Endothelial cell of umbilical vein (primary cell): ENCODE results near the gene NPDC1. TPM values are rescaled to one million over a fixed set of nuclear protein-coding genes. Genes with fewer than 3 reads are reported as not detected.
A peak's percentile ranks its signal among the peaks of the same experiment; 100 is the strongest.

Source experiments
- BruUV-seq: library from RNA; stranded (reverse); fragments of 400-500 nt; replicated peaks from 2 replicates; lab custom pipeline; 2021; lab: Mats Ljungman, UMichigan
- CTCF ChIA-PET: fragments of 300-600, 350-600 bp; sonication (Branson Sonifier 250); formaldehyde crosslinking; loops from one replicate; lab custom pipeline; 2021; ENCODE audit warnings: antibody characterized with exemption, inconsistent platforms; lab: Charles Lee
- POLR2A ChIA-PET: fragments of 300-600, 350-600 bp; sonication (Branson Sonifier 250); formaldehyde crosslinking; loops from one replicate; lab custom pipeline; 2021; ENCODE audit warnings: antibody characterized with exemption, inconsistent platforms; lab: Charles Lee
- DNase-seq: peaks from one replicate; pipeline ENCODE4 v3.0.0-alpha.2; 2011; ENCODE audit warnings: low read depth, low spot score
- FAIRE-seq: peaks from 2 replicates; lab custom pipeline; 2011; peaks lifted over from hg19 to GRCh38; lab: Jason Lieb, UNC
- H2AFZ ChIP-seq: 2 replicates; pipeline ENCODE4 v1.6.0; 2012; ENCODE audit warnings: low read depth, low read length, control low read depth, inconsistent platforms
- H3K27ac ChIP-seq: 2 replicates; pipeline ENCODE4 v1.5.1; 2011; ENCODE audit warnings: low read depth, mild to moderate bottlenecking, control low read depth, low read length, moderate library complexity; ENCODE audit not compliant: insufficient read depth
- H3K27me3 ChIP-seq, 2 experiments: 2 replicates each; pipeline versions ENCODE4 v1.6.0 to v1.6.1; 2011; ENCODE audit warnings: low read length in 2 of 2, mixed read lengths in 1 of 2; ENCODE audit not compliant: control insufficient read depth in 2 of 2, insufficient read depth in 2 of 2
- H3K36me3 ChIP-seq, 2 experiments: 2 replicates in 1 of 2; 3 replicates in 1 of 2; pipeline ENCODE4 v1.5.1; 2011; ENCODE audit warnings: low read length in 2 of 2, mild to moderate bottlenecking in 1 of 2, moderate library complexity in 1 of 2; ENCODE audit not compliant: control insufficient read depth in 2 of 2, insufficient read depth in 2 of 2; ENCODE audit errors: extremely low read depth in 1 of 2
- H3K4me1 ChIP-seq: 3 replicates; pipeline ENCODE4 v1.5.1; 2011; ENCODE audit warnings: mild to moderate bottlenecking, low read length; ENCODE audit not compliant: control insufficient read depth, insufficient read depth; ENCODE audit errors: extremely low read depth
- H3K4me2 ChIP-seq: 2 replicates; pipeline ENCODE4 v1.6.1; 2011; ENCODE audit warnings: low read length, control low read depth, mixed read lengths; ENCODE audit not compliant: insufficient read depth
- H3K4me3 ChIP-seq, 3 experiments: fragments of 200-600 bp in 1 of 3; sonication (generic), shearing (Covaris generic) in 1 of 3; replicated peaks in 1 of 3; 2 replicates each; pipeline ENCODE4 v1.5.1; 2011 to 2016; ENCODE audit warnings: control low read depth in 3 of 3, low read length in 3 of 3, mild to moderate bottlenecking in 2 of 3, inconsistent platforms in 1 of 3, low read depth in 1 of 3, moderate library complexity in 1 of 3; ENCODE audit not compliant: insufficient read depth in 1 of 3
- H3K79me2 ChIP-seq: 2 replicates; pipeline ENCODE4 v1.6.0; 2012; ENCODE audit warnings: low read length, inconsistent platforms; ENCODE audit not compliant: control insufficient read depth, insufficient read depth
- H3K9ac ChIP-seq: replicated peaks from 2 replicates; pipeline ENCODE3; 2011; ENCODE audit warnings: low read length, control low read depth; ENCODE audit not compliant: insufficient read depth; ENCODE audit errors: extremely low read depth
- H3K9me1 ChIP-seq: replicated peaks from 3 replicates; pipeline ENCODE4 v1.6.0; 2011; ENCODE audit warnings: mild to moderate bottlenecking, low read length; ENCODE audit not compliant: control insufficient read depth, insufficient read depth; ENCODE audit errors: extremely low read depth
- H3K9me3 ChIP-seq: replicated peaks from 2 replicates; pipeline ENCODE4 v1.5.1; 2012; ENCODE audit warnings: low read length, inconsistent platforms; ENCODE audit not compliant: control insufficient read depth, insufficient read depth
- H4K20me1 ChIP-seq: replicated peaks from 2 replicates; pipeline ENCODE3; 2011; ENCODE audit warnings: mild to moderate bottlenecking, low read length; ENCODE audit not compliant: control insufficient read depth, insufficient read depth; ENCODE audit errors: extremely low read depth
- CTCF ChIP-seq, 2 donors: IDR thresholded peaks; 1 replicate in 1 of 2; 2 replicates in 1 of 2; pipeline ENCODE4 v1.5.1; 2011; ENCODE audit warnings: low read length in 2 of 2, mild to moderate bottlenecking in 2 of 2, moderate library complexity in 2 of 2, control low read depth in 1 of 2, inconsistent platforms in 1 of 2, low read depth in 1 of 2; ENCODE audit not compliant: insufficient read depth in 1 of 2; ENCODE audit errors: extremely low read depth in 1 of 2
- EZH2 ChIP-seq: IDR thresholded peaks from 2 replicates; pipeline ENCODE4 v1.6.1; 2012; ENCODE audit warnings: borderline replicate concordance, low read depth, mild to moderate bottlenecking, moderate library complexity, low read length, inconsistent platforms; ENCODE audit not compliant: severe bottlenecking
- FOS ChIP-seq: IDR thresholded peaks from 2 replicates; pipeline ENCODE4 v1.6.1; 2011; ENCODE audit warnings: mild to moderate bottlenecking, low read length, moderate library complexity, borderline replicate concordance; ENCODE audit not compliant: insufficient read depth
- GATA2 ChIP-seq: IDR thresholded peaks from 2 replicates; pipeline ENCODE4 v1.7.0; 2011; ENCODE audit warnings: low read depth, mild to moderate bottlenecking, moderate library complexity, mixed read lengths, low read length; ENCODE audit not compliant: insufficient read length, insufficient read depth
- MAX ChIP-seq: IDR thresholded peaks from 2 replicates; pipeline ENCODE4 v1.6.1; 2011; ENCODE audit not compliant: insufficient read depth, insufficient read length
- MYC ChIP-seq: IDR thresholded peaks from one replicate; pipeline ENCODE4 v1.6.1; 2011; ENCODE audit warnings: mild to moderate bottlenecking, low read depth, low read length
- POLR2A ChIP-seq: IDR thresholded peaks from 2 replicates; pipeline ENCODE4 v1.6.1; 2012; ENCODE audit warnings: low read depth, mild to moderate bottlenecking, control low read depth, low read length
- dilution Hi-C: fragments of 300-500 bp; cut with MboI; formaldehyde crosslinking; loops from one replicate; pipeline ENCODE4 v1.15.0; 2019; ENCODE audit warnings: low sequenced_read_pairs; ENCODE audit not compliant: extremely low pct_ligation_motif_present
- intact Hi-C: fragments of 100-400 bp; cut with micrococcal nuclease; formaldehyde crosslinking; loops from one replicate; pipeline ENCODE4 v1.10.0; 2022
- polyA plus RNA-seq, 4 experiments: library from polyadenylated mRNA; depleted of rRNA in 3 of 4; stranded (reverse) in 3 of 4; unstranded in 1 of 4; fragments of >200 nt; gene quantifications; 2 replicates each; pipeline versions ENCODE4 v1.2.1 to v1.2.3, GENCODE V29; 2011 to 2012; ENCODE audit warnings: missing spikeins in 1 of 4
- total RNA-seq: library from RNA; stranded (reverse); gene quantifications from 2 replicates; pipeline ENCODE4 v1.2.3, GENCODE V29; 2021

Gene NPDC1
- total and polyA plus RNA-seq, 2 donors (not counting 3 experiments of a cell fraction or from before 2014, with no cell fraction given): 115 to 181 TPM

GRCh38 chr9:137022662-137023008 lies 23.3 kb downstream of the NPDC1 start:
- POLR2A ChIA-PET: no interaction called here
- FAIRE-seq: no peak
- CTCF ChIA-PET: interaction anchor here (1.3 to 1.8 kb wide), 2 partner anchors 12 to 13 kb away, joined by 3 to 4 read pairs; no protein-coding TSS in a partner anchor
- H3K79me2 ChIP-seq: no peaks in the 10 kb centered on the region
- no peak overlapping the region for H3K4me2 ChIP-seq
- no peaks in the 10 kb centered on the region for H3K27me3 ChIP-seq
- H3K27ac ChIP-seq: no peak overlapping the region
- dilution Hi-C loops: no loop called here
- DNase-seq: no peak
- TF ChIP-seq GATA2: no peak
- TF ChIP-seq EZH2: no peak
- TF ChIP-seq FOS: no peak
- TF ChIP-seq MYC: no peak
- H4K20me1 ChIP-seq: no peaks in the 10 kb centered on the region
- no peak overlapping the region for H2AFZ ChIP-seq
- H3K9me3 ChIP-seq: no peaks in the 10 kb centered on the region
- H3K4me3 ChIP-seq: no peak overlapping the region
- H3K9ac ChIP-seq: no peak overlapping the region
- H3K9me1 ChIP-seq: no peaks in the 10 kb centered on the region
- intact Hi-C loops: no loop called here
- no TSS peak for BruUV-seq
- peaks cover 4% of the 10 kb centered on the region for H3K4me1 ChIP-seq
- no peaks in the 10 kb centered on the region for H3K36me3 ChIP-seq

GRCh38 chr9:137021979-137022661 lies 23.9 kb downstream of the NPDC1 start:
- H3K9me1 ChIP-seq: no peaks in the 10 kb centered on the region
- H3K9ac ChIP-seq: no peak overlapping the region
- no peaks in the 10 kb centered on the region for H3K9me3 ChIP-seq
- intact Hi-C loops (no loop called here), dilution Hi-C loops (no loop called here)
- H2AFZ ChIP-seq: no peak overlapping the region
- H3K4me3 ChIP-seq: no peak overlapping the region
- H3K27ac ChIP-seq: no peak overlapping the region
- TF ChIP-seq POLR2A (no peak), CTCF (IDR thresholded peaks at IDR 0.05; ENCODE audit: extremely low read depth in 1 of 2, insufficient read depth in 1 of 2, low read depth in 1 of 2, low read length in 2 of 2) (no peak), MYC (no peak), MAX (no peak), EZH2 (no peak), GATA2 (no peak)
- FAIRE-seq: peak; percentile 38
- no TSS peak for BruUV-seq
- H3K36me3 ChIP-seq: no peaks in the 10 kb centered on the region
- no peak overlapping the region for H3K4me2 ChIP-seq
- CTCF ChIA-PET: interaction anchor here (1.4 to 1.8 kb wide), 3 partner anchors 7 to 25 kb away, joined by 3 to 17 read pairs (median 4); no protein-coding TSS in a partner anchor
- POLR2A ChIA-PET: no interaction called here
- peak; percentile 61 for DNase-seq
- no peaks in the 10 kb centered on the region for H4K20me1 ChIP-seq
- no peaks in the 10 kb centered on the region for H3K79me2 ChIP-seq
- H3K4me1 ChIP-seq: peaks cover under 1% of the 10 kb centered on the region
- no peaks in the 10 kb centered on the region for H3K27me3 ChIP-seq
